Measurements from ENCODE around the gene SPTLC2. TPM values are rescaled to one million over a fixed set of nuclear protein-coding genes. Genes with fewer than 3 reads are reported as not detected.
"Not testable (repeated sequence)": the region's sequence is repeated elsewhere in the genome, so short reads cannot be mapped to it uniquely, and the experiment has no call there.

The SPTLC2 gene
- total RNA-seq, 1 donor from 2014 or later, result 28.1 TPM

GRCh38 chr14:77543240-77543551, 73.2 kb downstream of the SPTLC2 start:
- DNase-seq (ENCODE audit: extremely low spot score, unreplicated experiment), result no peak
- no peak for TF ChIP-seq CTCF (IDR thresholded peaks at IDR 0.05)
- H3K4me3 Mint-ChIP-seq (ENCODE audit: unreplicated experiment), result no peak overlapping the region
- no peaks in the 10 kb centered on the region for H3K9me3 Mint-ChIP-seq (ENCODE audit: unreplicated experiment)
- peaks cover 10% of the 10 kb centered on the region for H3K36me3 Mint-ChIP-seq (ENCODE audit: unreplicated experiment)
- H3K4me1 Mint-ChIP-seq (ENCODE audit: unreplicated experiment), result peaks cover 7% of the 10 kb centered on the region
- H3K27me3 Mint-ChIP-seq (ENCODE audit: unreplicated experiment), result no peaks in the 10 kb centered on the region
- peak overlapping the region; percentile 18 for H3K27ac Mint-ChIP-seq (ENCODE audit: unreplicated experiment)

- no peaks in the 10 kb centered on the region for H3K9me3 Mint-ChIP-seq (ENCODE audit: unreplicated experiment)
- H3K36me3 Mint-ChIP-seq (ENCODE audit: unreplicated experiment), result peaks cover 8% of the 10 kb centered on the region
- no peak overlapping the region for H3K4me3 Mint-ChIP-seq (ENCODE audit: unreplicated experiment)
- H3K27me3 Mint-ChIP-seq (ENCODE audit: unreplicated experiment), result no peaks in the 10 kb centered on the region
- no peak for TF ChIP-seq CTCF (IDR thresholded peaks at IDR 0.05)
- peak overlapping the region; percentile 18 for H3K27ac Mint-ChIP-seq (ENCODE audit: unreplicated experiment)
- DNase-seq (ENCODE audit: extremely low spot score, unreplicated experiment), result no peak
- peaks cover 9% of the 10 kb centered on the region for H3K4me1 Mint-ChIP-seq (ENCODE audit: unreplicated experiment)
Measured at GRCh38 chr14:77542421-77543239, 73.8 kb downstream of the SPTLC2 start.

GRCh38 chr14:77541905-77542304, 74.5 kb downstream of the SPTLC2 start:
- peaks cover 9% of the 10 kb centered on the region for H3K4me1 Mint-ChIP-seq (ENCODE audit: unreplicated experiment)
- H3K9me3 Mint-ChIP-seq (ENCODE audit: unreplicated experiment), result no peaks in the 10 kb centered on the region
- H3K36me3 Mint-ChIP-seq (ENCODE audit: unreplicated experiment), result peaks cover 8% of the 10 kb centered on the region
- H3K27ac Mint-ChIP-seq (ENCODE audit: unreplicated experiment), result no peak overlapping the region
- H3K27me3 Mint-ChIP-seq (ENCODE audit: unreplicated experiment), result no peaks in the 10 kb centered on the region
- no peak for DNase-seq (ENCODE audit: extremely low spot score, unreplicated experiment)
- H3K4me3 Mint-ChIP-seq (ENCODE audit: unreplicated experiment), result no peak overlapping the region
- no peak for TF ChIP-seq CTCF (IDR thresholded peaks at IDR 0.05)

- H3K4me3 Mint-ChIP-seq (ENCODE audit: unreplicated experiment); H3K27me3 Mint-ChIP-seq (ENCODE audit: unreplicated experiment); H3K36me3 Mint-ChIP-seq (ENCODE audit: unreplicated experiment); H3K27ac Mint-ChIP-seq (ENCODE audit: unreplicated experiment); H3K9me3 Mint-ChIP-seq (ENCODE audit: unreplicated experiment); H3K4me1 Mint-ChIP-seq (ENCODE audit: unreplicated experiment); DNase-seq (ENCODE audit: extremely low spot score, unreplicated experiment): not testable (repeated sequence)
Measured at GRCh38 chr14:77536951-77537350, 79.5 kb downstream of the SPTLC2 start.

- no peak overlapping the region for H3K27ac Mint-ChIP-seq (ENCODE audit: unreplicated experiment)
- peaks cover 11% of the 10 kb centered on the region for H3K36me3 Mint-ChIP-seq (ENCODE audit: unreplicated experiment)
- DNase-seq (ENCODE audit: extremely low spot score, unreplicated experiment), result no peak
- no peaks in the 10 kb centered on the region for H3K27me3 Mint-ChIP-seq (ENCODE audit: unreplicated experiment)
- no peaks in the 10 kb centered on the region for H3K9me3 Mint-ChIP-seq (ENCODE audit: unreplicated experiment)
- TF ChIP-seq CTCF (IDR thresholded peaks at IDR 0.05), result no peak
- H3K4me3 Mint-ChIP-seq (ENCODE audit: unreplicated experiment), result no peak overlapping the region
- peaks cover 5% of the 10 kb centered on the region for H3K4me1 Mint-ChIP-seq (ENCODE audit: unreplicated experiment)
Measured at GRCh38 chr14:77531071-77531470, 85.4 kb downstream of the SPTLC2 start.
